GM18870 (cell line): ENCODE results near the gene NEUROD2.

ENCODE experiments used
- ATAC-seq: cut with Tn5 transposase; IDR thresholded peaks from one replicate; pipeline ENCODE4 v1.9.1; 2021; ENCODE audit warnings: moderate library complexity; ENCODE audit not compliant: unreplicated experiment

Gene NEUROD2

DNA sequence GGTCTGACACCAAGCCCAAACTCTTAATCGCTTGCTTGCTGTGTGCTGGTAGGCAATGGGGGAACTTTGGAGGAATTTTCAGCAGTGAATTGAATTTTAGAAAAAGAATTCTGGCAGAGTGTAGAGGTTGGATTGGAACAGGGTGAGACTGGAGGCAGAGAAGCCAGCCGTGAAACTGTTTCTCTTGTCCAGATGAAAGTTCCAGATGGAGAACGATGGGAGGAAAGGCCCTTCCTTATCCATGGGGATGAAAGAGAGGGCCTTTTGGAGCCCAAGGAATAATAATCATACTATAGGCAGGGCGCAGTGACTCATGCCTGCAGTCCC is 26.0 kb downstream of the NEUROD2 start:
- no peak for ATAC-seq

DNA sequence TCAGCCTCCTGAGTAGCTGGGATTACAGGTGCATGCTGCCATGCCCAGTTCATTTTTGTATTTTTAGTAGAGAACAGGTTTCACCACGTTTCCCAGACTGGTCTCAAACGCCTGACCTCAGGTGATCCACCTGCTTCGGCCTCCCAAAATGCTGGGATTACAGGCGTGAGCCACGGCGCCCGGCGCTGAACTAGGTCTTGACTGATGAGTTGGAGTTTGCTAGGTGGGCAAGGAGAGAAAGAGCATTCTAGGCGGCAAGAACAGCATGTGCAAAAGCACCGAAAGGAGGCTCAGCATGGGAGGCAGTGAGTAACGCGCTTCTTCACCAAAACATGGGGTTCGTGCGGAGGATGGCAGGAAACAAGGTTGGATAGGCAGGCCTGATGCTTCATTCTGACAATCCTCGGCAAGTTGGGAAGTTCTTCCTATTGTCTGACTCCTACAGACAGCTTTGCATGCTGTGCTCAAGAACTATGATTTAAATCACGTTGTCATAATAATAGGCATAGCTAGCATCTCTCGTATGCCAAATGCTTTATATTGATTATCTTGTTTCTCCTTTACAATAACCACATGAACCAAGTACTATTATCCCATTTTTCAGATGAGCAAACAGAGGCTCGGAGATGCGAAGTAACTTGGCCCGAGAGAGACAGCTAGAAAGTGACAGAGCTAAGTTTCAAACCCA is 26.5 kb downstream of the NEUROD2 start:
- ATAC-seq, result no peak

DNA sequence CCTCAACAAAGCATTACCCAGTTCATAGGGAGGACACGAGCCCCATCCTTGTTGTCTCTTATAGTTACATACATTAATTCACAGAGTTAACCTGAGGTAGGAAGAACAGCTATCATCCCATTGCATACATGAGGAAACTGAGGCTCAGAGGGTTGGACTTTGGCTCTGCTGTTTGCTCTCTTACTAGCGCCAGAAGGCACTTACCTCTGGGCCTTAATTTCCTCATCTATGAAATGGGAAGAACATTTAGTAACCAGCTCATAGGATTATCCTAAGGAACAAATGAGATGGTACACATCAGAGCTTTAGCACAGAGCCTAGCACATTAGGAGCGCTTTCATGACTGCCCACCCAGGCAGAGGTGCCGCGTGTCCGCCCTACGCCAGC is 27.6 kb downstream of the NEUROD2 start:
- no peak for ATAC-seq

DNA sequence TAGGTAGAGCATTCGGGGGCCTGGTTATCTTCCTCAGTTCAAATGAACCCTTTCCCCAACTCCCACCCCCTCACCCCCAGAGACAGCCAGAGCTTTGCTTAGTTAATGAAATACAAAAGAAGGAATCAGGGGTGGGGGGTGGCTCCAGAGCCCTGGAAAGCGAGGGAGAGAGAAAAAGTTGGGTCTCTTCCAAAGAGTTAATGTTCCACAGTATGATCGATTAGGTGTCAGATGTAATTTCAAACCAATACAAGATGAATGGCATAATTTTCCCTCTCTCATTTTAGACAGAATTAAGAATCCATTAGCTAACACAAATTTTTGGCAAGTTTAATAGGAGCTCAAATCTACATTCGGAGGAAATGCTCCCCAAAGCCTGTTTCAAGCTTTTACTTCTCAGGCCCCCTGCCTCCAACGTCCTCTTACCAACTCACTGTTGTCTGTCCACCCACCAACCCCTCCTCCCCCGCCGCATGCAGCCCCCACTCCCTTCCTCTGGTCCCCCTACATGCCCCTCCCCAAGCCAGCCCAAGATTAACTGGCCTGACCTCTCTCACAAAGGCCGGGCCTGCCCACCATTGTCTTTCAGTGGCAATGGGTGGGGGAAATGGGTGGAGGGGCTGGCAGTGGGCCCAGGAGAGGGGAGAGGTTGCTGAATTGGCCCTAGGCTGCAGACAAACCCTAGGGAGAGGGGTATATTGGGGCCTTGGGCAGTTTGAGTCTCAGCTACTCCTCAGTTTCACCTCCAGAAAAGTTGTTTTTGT is 28.2 kb downstream of the NEUROD2 start:
- no peak for ATAC-seq

DNA sequence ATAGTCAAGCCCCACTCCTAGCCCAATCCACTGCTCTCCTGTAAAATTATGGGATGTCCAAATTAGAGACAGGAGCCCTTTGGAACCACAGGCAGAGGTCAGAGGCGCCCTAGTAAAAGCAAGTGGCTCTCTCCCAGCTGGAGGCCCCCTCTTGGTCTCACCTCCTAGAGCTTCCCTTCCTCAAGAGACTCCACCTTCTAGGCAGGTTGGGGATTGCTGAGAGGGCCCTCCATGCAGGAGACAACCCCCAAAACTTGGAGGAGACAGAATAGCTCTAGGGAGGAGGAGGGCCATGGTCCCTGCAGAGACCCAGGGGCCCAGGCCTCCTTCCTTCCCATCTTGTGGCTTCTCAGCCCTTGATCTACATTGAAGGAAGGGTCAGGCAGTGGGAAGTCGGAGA is 29.4 kb downstream of the NEUROD2 start:
- no peak for ATAC-seq

DNA sequence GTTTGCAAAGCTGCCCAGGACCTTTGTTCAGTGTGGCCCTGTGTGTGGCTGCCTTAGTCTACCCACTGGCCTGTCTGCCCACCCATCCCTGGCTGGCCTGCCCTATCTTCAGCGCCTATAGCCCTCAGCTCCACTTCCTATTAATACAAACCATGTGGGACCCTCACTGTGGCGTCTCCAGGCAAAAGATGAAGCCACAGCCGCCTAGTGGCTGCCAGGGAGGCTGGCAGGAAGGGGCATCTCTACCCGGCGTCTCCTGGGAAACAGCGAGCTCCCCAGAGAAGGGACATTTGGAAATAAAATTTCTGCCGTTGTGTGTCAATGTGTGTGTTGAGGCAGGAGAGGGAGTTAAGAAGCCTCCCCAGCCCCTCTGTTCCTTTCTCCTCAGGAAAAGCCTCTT is 31.5 kb downstream of the NEUROD2 start:
- ATAC-seq, result no peak

DNA sequence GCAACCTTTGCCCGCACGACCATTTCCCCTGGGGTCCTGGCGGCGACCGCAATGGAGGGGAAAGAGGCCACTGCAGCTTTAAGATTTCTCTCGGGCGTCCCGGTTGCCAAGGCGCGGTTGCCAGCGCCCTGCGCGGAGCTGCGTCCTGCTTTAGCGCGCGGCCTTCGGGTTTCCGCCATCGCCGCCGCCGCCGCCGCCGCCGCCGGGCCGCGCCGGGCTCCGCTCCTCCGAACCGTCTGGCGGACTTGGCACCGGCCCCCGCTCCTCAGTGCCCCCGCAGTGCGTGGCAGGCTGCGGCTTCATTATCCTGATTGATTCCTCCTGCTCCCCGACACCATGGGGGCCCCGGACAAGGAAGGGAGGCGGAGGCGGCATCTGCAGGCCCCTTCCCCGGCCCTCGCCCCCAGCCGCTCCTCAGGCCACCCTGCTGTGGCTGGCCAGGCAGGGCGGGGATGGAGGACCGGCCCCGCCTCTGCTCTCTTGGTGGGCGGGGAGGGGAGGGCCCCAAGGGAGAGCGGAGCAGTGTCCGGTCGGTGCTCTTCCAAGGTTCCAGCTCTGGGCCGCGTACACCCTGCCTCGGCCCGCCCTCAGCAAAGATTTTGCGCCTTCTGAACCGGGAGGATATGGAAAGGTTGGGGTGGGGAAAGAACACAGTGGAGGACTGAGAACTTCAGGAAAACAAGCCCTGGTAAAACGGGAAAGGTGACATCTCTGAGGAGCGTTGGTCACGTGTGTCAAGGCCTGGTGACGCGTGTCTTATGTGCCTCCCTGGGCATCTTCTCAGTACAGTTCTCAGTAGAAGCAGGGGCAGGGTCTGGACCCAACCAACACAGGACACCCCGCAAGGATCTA is 34.0 kb downstream of the NEUROD2 start:
- no peak for ATAC-seq

DNA sequence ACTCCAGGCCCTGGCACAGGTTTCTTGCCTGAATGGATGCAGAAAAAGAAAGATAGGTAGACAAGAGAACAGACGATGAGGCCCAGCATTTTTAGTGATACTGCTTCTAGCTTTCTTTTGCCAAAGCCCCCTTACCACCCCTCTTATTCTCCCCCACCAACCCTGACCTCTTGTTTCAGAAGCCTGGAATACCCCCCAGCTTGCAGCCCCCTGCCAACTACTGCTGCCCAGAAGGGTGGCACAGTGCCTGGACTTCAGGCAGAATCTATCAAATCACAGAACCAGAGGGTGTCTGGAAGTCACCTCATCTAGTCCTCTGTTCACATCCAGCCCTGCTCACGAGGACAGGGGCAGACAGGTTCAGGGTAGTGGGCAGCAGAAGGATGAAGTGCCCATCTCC is 35.6 kb downstream of the NEUROD2 start:
- no peak for ATAC-seq

DNA sequence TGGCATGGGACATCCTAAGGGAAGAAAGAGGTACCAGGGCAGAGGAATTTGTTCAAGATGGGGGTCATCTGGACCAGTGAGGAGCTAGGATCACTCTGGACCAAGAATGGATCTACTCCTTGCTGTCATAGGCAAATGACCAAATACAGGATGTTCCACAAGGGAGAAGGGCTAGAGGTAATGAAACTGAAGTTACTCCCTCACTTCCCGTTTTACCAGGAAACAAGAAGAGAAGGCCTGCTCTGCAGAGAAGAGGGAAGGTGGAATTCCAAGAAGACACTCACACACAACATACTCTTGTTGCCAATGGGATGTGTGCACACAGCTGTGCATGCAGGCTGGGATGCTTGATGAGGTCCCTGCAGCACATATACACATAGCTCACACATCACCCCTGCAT is 38.6 kb downstream of the NEUROD2 start:
- no peak for ATAC-seq

DNA sequence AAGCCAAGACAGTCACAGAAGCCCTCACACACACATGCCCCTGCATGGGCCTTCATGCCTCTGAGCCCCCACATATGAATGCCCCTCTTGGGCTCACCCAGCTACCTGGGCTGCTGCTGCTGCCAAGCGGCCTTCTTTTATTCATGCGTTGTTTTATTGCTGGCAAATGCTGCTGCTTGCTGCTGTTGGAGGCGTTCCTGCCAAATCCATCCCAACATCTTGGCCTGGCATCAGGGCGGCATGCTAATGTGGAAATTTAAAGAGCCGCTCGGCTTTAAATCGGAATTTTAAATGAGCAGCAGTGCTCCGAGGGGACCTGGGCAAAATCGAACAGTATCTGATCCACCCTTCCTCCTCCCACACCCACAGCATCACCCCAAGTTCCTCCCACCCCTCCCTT is 39.0 kb downstream of the NEUROD2 start:
- no peak for ATAC-seq

DNA sequence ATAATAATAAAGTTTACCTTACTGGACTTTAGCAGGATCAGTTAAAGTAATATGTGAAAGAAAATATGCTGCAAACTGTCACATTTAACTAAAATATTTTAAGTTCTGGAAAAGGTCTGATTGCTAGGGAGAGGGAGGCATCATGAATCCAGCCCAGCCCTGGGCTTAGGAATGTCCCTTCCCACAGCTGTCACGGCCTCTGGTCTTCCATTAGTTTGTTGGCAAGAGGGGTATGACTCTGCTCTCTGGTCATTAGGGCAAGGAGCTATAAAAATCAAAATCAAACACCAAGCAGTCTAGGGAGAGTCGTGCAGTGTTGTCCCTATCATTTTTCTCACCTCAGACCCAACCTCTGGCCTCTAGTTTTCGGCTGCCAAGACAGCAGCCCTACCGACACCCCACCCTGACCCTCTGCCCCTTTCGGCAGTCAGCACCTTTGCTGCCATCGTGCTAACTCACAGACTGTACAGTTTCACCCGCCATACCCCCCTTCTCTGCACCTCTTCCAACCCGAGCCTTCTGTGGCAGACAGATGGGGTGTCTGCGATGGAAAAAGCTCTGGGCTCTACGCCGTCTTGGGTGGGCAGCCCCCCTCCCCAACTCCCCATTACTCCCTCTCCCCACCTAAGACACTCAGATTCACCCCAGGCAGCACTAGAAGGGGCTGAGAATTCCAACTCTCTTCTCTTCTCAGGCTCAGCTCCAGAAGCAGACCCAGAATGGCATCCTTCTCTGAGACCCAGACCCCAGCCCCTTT is 41.4 kb downstream of the NEUROD2 start:
- no peak for ATAC-seq

DNA sequence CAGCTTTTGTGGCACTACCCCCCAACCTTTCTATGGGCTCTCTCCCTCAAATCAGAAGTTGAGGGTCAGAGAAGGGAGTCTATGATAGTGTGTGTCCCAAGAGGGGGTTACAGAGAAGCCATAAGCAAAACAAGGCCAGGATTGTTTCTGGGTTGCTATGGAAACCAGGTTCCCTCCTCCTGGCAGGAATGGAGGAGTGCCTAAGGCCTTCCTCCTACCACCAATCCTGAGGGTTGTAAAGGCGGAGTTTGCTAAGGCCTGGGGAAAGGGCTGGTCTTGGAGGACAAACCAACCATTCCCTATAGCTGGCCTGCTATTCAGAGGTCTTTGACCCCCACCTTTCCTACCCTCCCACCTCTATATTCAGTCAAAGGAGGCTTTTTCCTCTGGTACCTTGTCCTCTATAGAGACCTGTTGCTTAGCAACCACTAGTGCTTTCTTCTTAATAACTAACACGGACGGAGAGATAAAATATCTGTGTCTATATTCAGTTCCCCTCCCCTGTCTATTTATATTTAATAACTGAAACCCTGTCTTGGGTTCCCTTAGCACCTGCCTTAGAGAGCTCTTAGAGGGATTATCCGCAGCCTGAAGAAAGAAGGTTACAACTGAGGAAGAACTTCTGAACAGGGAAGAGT is 43.4 kb downstream of the NEUROD2 start:
- no peak for ATAC-seq

DNA sequence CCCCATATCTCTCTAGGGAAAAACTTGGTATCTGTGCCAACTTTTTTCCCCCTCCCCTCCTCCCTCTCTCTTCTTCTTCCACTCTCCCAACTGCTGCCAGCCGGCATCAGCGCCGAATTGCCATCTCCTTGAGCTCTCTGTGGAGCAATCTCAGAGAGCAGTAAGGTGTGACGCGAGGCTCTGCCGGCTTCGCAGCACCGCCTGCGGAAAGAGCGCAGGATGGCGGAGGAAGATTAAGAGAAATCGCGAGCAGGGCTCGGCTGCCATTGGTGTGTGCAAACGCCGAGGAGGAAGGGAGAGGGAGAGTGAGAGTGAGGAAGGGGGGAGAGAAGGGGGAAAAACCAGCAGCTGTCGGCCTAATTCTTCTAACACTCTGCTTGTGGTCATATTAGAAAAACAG is 44.2 kb downstream of the NEUROD2 start:
- ATAC-seq, result no peak

DNA sequence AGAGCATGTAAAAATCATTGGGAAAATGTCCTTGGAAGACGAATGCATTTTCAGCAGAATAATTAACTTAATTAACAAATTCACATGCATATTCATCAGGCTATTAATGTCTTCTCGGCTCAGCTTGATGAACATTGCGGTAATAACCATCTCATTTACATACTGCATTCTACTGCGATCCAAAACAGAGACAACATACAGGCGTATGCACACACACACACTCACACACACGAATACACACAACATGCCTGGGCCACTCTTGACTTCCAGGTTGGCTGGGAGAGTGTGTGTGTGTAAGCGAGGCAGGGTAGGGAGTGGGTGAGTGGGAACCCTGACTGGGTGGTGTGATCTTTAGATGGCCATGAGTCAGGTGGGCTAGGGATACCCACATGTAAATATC is 44.7 kb downstream of the NEUROD2 start:
- no peak for ATAC-seq

DNA sequence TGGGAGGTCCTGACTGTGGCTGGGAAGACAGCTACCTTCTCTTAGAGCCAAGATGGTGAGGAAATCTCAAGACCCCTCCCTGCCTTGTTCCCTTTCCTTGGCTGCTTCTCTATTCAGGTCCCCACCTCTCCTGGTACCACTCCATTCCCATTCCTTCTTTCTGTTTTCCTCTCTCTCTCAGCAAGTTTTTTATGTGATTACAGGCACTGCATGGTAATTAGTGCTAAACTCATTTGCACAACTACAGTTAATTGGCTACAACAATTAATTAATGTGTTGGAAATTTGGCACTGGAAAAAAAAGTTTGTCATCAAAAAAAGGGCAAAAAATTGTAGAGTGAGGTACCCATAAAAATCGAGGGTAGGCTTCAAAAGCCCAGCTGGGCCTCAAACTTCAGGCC is 45.3 kb downstream of the NEUROD2 start:
- ATAC-seq, result no peak

DNA sequence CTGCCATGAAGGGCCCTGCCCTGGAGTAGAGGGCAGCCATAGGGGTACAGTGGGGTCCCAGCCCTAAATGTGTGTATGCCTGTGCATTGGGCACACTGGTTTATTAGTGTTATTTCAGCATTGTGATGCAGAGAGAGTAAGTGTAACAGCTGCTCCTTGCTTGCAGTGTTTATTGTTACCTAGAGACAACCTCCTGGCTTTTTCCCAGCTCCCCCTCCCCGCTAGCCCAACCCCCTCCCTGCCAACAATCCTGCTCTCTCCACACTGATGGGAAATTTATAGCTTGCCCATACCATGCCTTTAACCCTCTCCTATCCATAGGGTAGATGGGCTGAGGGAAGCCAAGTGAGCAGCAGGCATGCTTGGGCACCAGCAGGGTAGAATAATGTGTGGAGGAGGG is 51.3 kb downstream of the NEUROD2 start:
- ATAC-seq, result no peak

DNA sequence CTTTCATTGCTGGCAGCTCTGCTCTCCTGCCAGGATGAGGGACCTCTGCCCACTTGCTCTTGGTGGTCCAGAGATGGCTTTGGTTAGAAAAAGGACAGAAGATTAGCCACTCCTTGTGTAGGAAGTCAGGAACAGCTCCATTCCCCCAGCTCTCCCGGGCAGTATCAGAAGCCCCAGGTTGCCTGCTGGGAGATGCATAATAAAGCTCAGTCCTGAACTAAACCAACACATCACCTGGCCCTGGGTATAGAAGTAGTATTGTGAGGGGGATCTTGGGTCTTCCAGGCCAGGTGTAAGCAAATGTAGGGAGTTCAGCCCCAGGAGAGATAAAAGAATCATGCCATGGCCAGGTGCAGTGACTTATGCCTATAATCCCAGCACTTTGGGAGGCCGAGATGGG is 52.4 kb downstream of the NEUROD2 start:
- ATAC-seq, result no peak
